Measurements from ENCODE around the gene EFCC1.

The EFCC1 gene

GRCh38 chr3:129031476-129032215, 30.5 kb downstream of the EFCC1 start:
- no peak overlapping the region for H4K12ac ChIP-seq (ENCODE audit: low read depth, low read length)
- H3K4me2 ChIP-seq (ENCODE audit: low read length): no peak overlapping the region
- H3K79me1 ChIP-seq (ENCODE audit: low read length): no peaks in the 10 kb centered on the region

GRCh38 chr3:129032716-129033115, 31.6 kb downstream of the EFCC1 start:
- Histone ChIP-seq H4K91ac (ENCODE audit: low read depth, low read length) (no peak overlapping the region), H3K79me2 (ENCODE audit: control insufficient read depth, insufficient read depth, low read length, poor library complexity) (no peaks in the 10 kb centered on the region), H3K79me1 (ENCODE audit: low read length) (no peaks in the 10 kb centered on the region), H2BK12ac (ENCODE audit: low read length) (no peak overlapping the region), H3K4me3 (ENCODE audit: low read depth, low read length) (no peak overlapping the region), H4K8ac (ENCODE audit: low read depth, low read length) (no peak overlapping the region), H2BK120ac (ENCODE audit: insufficient read depth, low read length, poor library complexity) (no peak overlapping the region), H3K36me3 (ENCODE audit: control insufficient read depth in 1 of 2, insufficient read depth in 2 of 2, low read length in 2 of 2) (no peaks in the 10 kb centered on the region), H2BK5ac (ENCODE audit: low read depth, low read length, poor library complexity) (no peak overlapping the region), H3K14ac (ENCODE audit: low read length) (no peak overlapping the region), H4K12ac (ENCODE audit: low read depth, low read length) (no peak overlapping the region), H3K9me3 (ENCODE audit: insufficient read depth, low read depth, low read length) (peaks cover 3% of the 10 kb centered on the region), H3K4me2 (ENCODE audit: low read length) (no peak overlapping the region), H3K27me3 (ENCODE audit: insufficient read depth, low read length) (no peaks in the 10 kb centered on the region), H3K27ac (ENCODE audit: low read depth, low read length) (no peak overlapping the region), H2AK5ac (ENCODE audit: low read length) (no peak overlapping the region), H3K4ac (ENCODE audit: low read depth, low read length) (no peak overlapping the region), H3K23ac (ENCODE audit: low read length) (no peak overlapping the region), H3K18ac (ENCODE audit: low read length) (no peak overlapping the region), H3K9ac (ENCODE audit: low read length) (no peak overlapping the region), H2AFZ (ENCODE audit: insufficient read depth, low read length, poor library complexity) (no peak overlapping the region), H3K4me1 (ENCODE audit: control insufficient read depth in 1 of 2, insufficient read depth in 2 of 2, low read length in 2 of 2) (no peaks in the 10 kb centered on the region)
- no peak for DNase-seq
- no CpG with 5 or more reads among the region's 14 CpGs for WGBS (ENCODE audit: extremely low coverage, insufficient coverage, insufficient read length)

More at GRCh38 chr3:129031476-129032215, 30.5 kb downstream of the EFCC1 start:
- Histone ChIP-seq H3K23ac (ENCODE audit: low read length) (no peak overlapping the region), H3K4me3 (ENCODE audit: low read depth, low read length) (no peak overlapping the region), H3K18ac (ENCODE audit: low read length) (no peak overlapping the region), H2BK5ac (ENCODE audit: low read depth, low read length, poor library complexity) (no peak overlapping the region), H3K4ac (ENCODE audit: low read depth, low read length) (no peak overlapping the region), H2AK5ac (ENCODE audit: low read length) (no peak overlapping the region), H4K8ac (ENCODE audit: low read depth, low read length) (no peak overlapping the region), H4K91ac (ENCODE audit: low read depth, low read length) (no peak overlapping the region), H2BK12ac (ENCODE audit: low read length) (no peak overlapping the region), H2AFZ (ENCODE audit: insufficient read depth, low read length, poor library complexity) (no peak overlapping the region), H3K27ac (ENCODE audit: low read depth, low read length) (no peak overlapping the region), H3K14ac (ENCODE audit: low read length) (no peak overlapping the region), H3K36me3 (ENCODE audit: control insufficient read depth in 1 of 2, insufficient read depth in 2 of 2, low read length in 2 of 2) (no peaks in the 10 kb centered on the region), H3K79me2 (ENCODE audit: control insufficient read depth, insufficient read depth, low read length, poor library complexity) (no peaks in the 10 kb centered on the region), H3K9me3 (ENCODE audit: insufficient read depth, low read depth, low read length) (peaks cover 3% of the 10 kb centered on the region), H3K4me1 (ENCODE audit: control insufficient read depth in 1 of 2, insufficient read depth in 2 of 2, low read length in 2 of 2) (peaks cover 4 to 9% of the 10 kb centered on the region in 2 experiments), H2BK120ac (ENCODE audit: insufficient read depth, low read length, poor library complexity) (no peak overlapping the region), H3K27me3 (ENCODE audit: insufficient read depth, low read length) (no peaks in the 10 kb centered on the region), H3K9ac (ENCODE audit: low read length) (no peak overlapping the region)
- no peak for DNase-seq
- WGBS (ENCODE audit: extremely low coverage, insufficient coverage, insufficient read length): no CpG with 5 or more reads among the region's 10 CpGs

- Histone ChIP-seq H3K18ac (ENCODE audit: low read length) (no peak overlapping the region), H4K8ac (ENCODE audit: low read depth, low read length) (no peak overlapping the region), H3K27ac (ENCODE audit: low read depth, low read length) (no peak overlapping the region), H2AFZ (ENCODE audit: insufficient read depth, low read length, poor library complexity) (no peak overlapping the region), H3K14ac (ENCODE audit: low read length) (no peak overlapping the region), H2BK12ac (ENCODE audit: low read length) (no peak overlapping the region), H3K9me3 (ENCODE audit: insufficient read depth, low read depth, low read length) (peaks cover 3% of the 10 kb centered on the region), H3K79me1 (ENCODE audit: low read length) (no peaks in the 10 kb centered on the region), H3K23ac (ENCODE audit: low read length) (no peak overlapping the region), H3K9ac (ENCODE audit: low read length) (no peak overlapping the region), H2BK120ac (ENCODE audit: insufficient read depth, low read length, poor library complexity) (no peak overlapping the region), H3K4me2 (ENCODE audit: low read length) (no peak overlapping the region), H3K4me1 (ENCODE audit: control insufficient read depth in 1 of 2, insufficient read depth in 2 of 2, low read length in 2 of 2) (no peaks in the 10 kb centered on the region), H3K4ac (ENCODE audit: low read depth, low read length) (no peak overlapping the region), H4K91ac (ENCODE audit: low read depth, low read length) (no peak overlapping the region), H3K36me3 (ENCODE audit: control insufficient read depth in 1 of 2, insufficient read depth in 2 of 2, low read length in 2 of 2) (no peaks in the 10 kb centered on the region), H3K27me3 (ENCODE audit: insufficient read depth, low read length) (no peaks in the 10 kb centered on the region), H3K4me3 (ENCODE audit: low read depth, low read length) (no peak overlapping the region), H2BK5ac (ENCODE audit: low read depth, low read length, poor library complexity) (no peak overlapping the region), H4K12ac (ENCODE audit: low read depth, low read length) (no peak overlapping the region), H2AK5ac (ENCODE audit: low read length) (no peak overlapping the region), H3K79me2 (ENCODE audit: control insufficient read depth, insufficient read depth, low read length, poor library complexity) (no peaks in the 10 kb centered on the region)
- WGBS (ENCODE audit: extremely low coverage, insufficient coverage, insufficient read length): no CpG with 5 or more reads among the region's 7 CpGs
- no peak for DNase-seq
Observed at GRCh38 chr3:129033151-129033550, 32.0 kb downstream of the EFCC1 start.

DNA sequence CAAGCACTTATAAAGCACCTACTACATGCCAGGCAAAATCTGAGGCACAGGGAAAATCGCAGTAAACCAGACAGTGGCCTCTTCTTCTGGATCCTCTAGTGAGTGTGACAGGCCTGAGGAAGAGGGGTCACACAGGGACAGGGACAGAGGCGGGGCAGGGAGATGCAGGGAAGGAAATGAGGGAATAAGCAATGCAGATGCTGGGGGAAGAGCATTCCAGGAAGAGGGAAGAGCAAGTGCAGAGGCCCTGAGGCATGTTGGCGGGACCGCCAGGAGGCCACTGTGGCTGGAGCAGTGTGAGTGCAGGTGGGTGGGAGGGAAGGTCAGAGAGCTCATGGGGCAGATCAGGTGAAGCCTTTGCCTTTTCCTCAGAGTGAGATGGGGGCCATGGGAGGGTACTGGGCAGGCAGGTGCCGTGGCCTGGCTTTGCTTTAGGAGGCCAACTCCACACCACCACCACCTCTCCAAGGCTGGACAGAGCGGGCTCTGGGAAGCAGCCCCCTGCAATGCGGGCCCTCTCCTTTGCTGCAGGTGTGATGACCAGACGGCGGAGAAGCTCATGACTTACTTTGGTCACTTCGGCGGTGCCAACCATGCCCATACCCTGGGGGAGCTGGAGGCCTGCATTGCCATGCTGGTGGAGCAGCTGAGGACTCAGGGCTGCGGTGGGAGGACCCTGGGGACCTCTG, 32.7 kb downstream of the EFCC1 start:
- no peak overlapping the region for H4K8ac ChIP-seq (ENCODE audit: low read depth, low read length)
- peak overlapping the region; percentile 47 for H3K4me3 ChIP-seq (ENCODE audit: low read depth, low read length)
- H3K79me1 ChIP-seq (ENCODE audit: low read length): no peaks in the 10 kb centered on the region
- H2BK12ac ChIP-seq (ENCODE audit: low read length): no peak overlapping the region
- H2AFZ ChIP-seq (ENCODE audit: insufficient read depth, low read length, poor library complexity): no peak overlapping the region
- H3K27me3 ChIP-seq (ENCODE audit: insufficient read depth, low read length): no peaks in the 10 kb centered on the region
- H3K4ac ChIP-seq (ENCODE audit: low read depth, low read length): no peak overlapping the region
- no peaks in the 10 kb centered on the region for H3K4me1 ChIP-seq (ENCODE audit: control insufficient read depth in 1 of 2, insufficient read depth in 2 of 2, low read length in 2 of 2)
- H3K14ac ChIP-seq (ENCODE audit: low read length): no peak overlapping the region
- H3K9me3 ChIP-seq (ENCODE audit: insufficient read depth, low read depth, low read length): peaks cover 3% of the 10 kb centered on the region
- no peak overlapping the region for H3K4me2 ChIP-seq (ENCODE audit: low read length)
- no peak overlapping the region for H2AK5ac ChIP-seq (ENCODE audit: low read length)
- no peaks in the 10 kb centered on the region for H3K79me2 ChIP-seq (ENCODE audit: control insufficient read depth, insufficient read depth, low read length, poor library complexity)
- H2BK120ac ChIP-seq (ENCODE audit: insufficient read depth, low read length, poor library complexity): no peak overlapping the region
- H3K36me3 ChIP-seq (ENCODE audit: control insufficient read depth in 1 of 2, insufficient read depth in 2 of 2, low read length in 2 of 2): no peaks in the 10 kb centered on the region
- no CpG with 5 or more reads among the region's 12 CpGs for WGBS (ENCODE audit: extremely low coverage, insufficient coverage, insufficient read length)
- no peak overlapping the region for H4K12ac ChIP-seq (ENCODE audit: low read depth, low read length)
- no peak for DNase-seq
- H3K27ac ChIP-seq (ENCODE audit: low read depth, low read length): no peak overlapping the region
- H2BK5ac ChIP-seq (ENCODE audit: low read depth, low read length, poor library complexity): no peak overlapping the region
- H3K9ac ChIP-seq (ENCODE audit: low read length): no peak overlapping the region
- H3K18ac ChIP-seq (ENCODE audit: low read length): no peak overlapping the region
- no peak overlapping the region for H4K91ac ChIP-seq (ENCODE audit: low read depth, low read length)
- no peak overlapping the region for H3K23ac ChIP-seq (ENCODE audit: low read length)

All from trophoblast cell (in vitro differentiated cells and primary cell).